Coronary artery (tissue), 2 donors: ENCODE data around the gene ACVRL1.

Experiments
- DNase-seq: peaks from one replicate; pipeline ENCODE4 v3.0.0-alpha.2; 2017; ENCODE audit warnings: low spot score
- H3K27ac ChIP-seq, 2 donors: fragments of 200-600 bp; sonication (generic); one replicate each; pipeline ENCODE4 v1.5.1; 2016 to 2019
- H3K4me3 ChIP-seq: fragments of 200-600 bp; sonication (generic); 2 replicates; pipeline ENCODE4 v1.5.1; 2016; ENCODE audit warnings: mild to moderate bottlenecking, moderate library complexity
- CTCF ChIP-seq: fragments of 200-600 bp; sonication (generic); IDR thresholded peaks from one replicate; pipeline ENCODE4 v1.5.1; 2019; ENCODE audit warnings: antibody characterized with exemption

The ACVRL1 gene

DNA sequence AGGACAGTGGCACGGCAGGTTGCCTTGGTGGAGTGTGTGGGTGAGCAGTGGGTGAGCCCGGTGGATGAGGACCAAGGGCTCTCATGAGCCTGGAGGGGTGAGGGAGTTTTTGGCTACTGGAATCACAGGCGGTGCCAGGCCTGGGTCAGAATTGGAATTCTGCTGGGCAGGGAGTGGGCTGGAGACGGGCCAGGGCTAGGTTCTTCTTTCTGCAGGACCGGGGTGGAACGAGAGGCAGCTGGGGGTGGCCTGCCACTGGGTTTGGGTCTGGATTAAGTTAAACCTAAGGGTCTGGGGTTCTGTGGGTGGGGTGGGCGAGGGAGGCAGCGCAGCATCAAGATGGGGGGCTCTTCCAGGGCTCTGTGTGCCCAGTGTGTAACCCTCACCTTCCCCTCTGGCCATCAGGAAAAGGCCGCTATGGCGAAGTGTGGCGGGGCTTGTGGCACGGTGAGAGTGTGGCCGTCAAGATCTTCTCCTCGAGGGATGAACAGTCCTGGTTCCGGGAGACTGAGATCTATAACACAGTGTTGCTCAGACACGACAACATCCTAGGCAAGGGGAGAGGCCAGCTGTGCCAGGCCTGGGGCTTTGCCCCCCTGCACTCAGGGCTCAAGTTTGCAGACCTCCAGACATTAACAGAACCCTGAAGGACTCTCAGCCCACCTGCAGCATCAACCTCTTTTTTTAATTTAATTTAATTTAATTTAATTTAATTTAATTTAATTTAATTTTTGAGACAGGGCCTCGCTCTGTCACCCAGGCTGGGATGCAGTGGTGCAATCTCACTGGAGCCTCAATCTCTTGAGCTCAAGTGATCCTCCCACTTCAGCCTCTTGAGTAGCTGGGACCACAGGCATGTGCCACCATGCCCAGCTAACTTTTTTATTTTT, 7.0 kb downstream of the ACVRL1 start:
- TF ChIP-seq CTCF = no peak
- Histone ChIP-seq H3K27ac (peak overlapping the region in 1 of 2 donors; percentile 6), H3K4me3 (no peak overlapping the region)
- DNase-seq = no peak

DNA sequence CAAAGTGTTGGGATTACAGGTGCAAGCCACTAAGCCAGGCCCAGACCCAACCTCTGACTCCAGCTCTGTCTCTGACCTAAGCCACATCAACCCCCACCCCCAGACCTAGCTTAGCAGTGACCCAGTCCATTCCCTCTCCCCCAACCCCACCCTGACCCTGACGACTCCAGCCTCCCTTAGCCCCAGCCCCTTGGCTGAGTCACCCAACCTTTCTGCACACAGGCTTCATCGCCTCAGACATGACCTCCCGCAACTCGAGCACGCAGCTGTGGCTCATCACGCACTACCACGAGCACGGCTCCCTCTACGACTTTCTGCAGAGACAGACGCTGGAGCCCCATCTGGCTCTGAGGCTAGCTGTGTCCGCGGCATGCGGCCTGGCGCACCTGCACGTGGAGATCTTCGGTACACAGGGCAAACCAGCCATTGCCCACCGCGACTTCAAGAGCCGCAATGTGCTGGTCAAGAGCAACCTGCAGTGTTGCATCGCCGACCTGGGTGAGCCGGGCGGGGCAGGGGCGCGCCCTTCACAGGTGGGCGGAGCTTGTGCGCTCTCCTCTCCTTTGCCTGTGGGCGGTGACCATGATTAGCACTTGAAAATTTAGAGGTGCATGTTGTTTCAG, 7.8 kb downstream of the ACVRL1 start:
- H3K27ac ChIP-seq = no peak overlapping the region
- no peak overlapping the region for H3K4me3 ChIP-seq
- TF ChIP-seq CTCF = no peak
- no peak for DNase-seq

DNA sequence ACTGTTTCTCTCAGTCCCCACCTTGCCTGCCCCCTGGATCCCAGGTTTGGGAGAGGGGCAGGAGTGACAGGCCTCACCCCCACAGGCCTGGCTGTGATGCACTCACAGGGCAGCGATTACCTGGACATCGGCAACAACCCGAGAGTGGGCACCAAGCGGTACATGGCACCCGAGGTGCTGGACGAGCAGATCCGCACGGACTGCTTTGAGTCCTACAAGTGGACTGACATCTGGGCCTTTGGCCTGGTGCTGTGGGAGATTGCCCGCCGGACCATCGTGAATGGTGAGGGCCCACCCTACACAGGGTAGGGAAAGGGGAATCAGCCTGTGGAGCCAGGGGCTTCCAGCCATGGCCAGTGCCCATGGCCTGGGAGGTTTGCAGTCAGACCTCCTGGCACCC, 8.6 kb downstream of the ACVRL1 start:
- DNase-seq = no peak
- Histone ChIP-seq H3K4me3 (no peak overlapping the region), H3K27ac (no peak overlapping the region)
- TF ChIP-seq CTCF = no peak

DNA sequence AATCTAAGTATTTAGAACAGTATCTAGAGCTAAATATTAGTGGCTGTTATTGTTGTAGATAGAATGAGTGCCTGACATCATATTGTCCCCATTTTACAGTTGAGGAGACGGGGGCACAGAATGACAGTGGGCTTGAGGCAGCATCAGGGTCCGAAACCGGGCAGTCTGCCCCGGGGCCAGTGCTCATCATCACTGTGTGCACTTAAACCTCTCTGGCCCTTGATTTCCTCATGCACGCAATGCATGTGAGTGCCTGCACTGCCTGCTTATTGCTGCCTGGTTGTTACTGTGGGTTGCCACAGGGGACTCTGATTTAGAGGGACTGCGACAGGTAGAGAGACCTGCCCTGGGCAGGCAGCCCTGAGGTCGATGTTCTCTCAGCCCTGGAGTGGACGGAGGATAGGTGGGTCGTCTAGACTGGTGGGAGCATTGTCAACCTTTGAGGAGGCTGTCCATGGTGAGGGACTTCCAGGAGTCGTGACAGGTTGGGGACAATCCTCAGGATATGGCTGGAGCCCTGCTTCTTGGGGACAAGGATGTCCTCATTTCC, 9.8 kb downstream of the ACVRL1 start:
- DNase-seq = no peak
- Histone ChIP-seq H3K4me3 (no peak overlapping the region), H3K27ac (peak overlapping the region in 1 of 2 donors; percentile 21)
- no peak for TF ChIP-seq CTCF

DNA sequence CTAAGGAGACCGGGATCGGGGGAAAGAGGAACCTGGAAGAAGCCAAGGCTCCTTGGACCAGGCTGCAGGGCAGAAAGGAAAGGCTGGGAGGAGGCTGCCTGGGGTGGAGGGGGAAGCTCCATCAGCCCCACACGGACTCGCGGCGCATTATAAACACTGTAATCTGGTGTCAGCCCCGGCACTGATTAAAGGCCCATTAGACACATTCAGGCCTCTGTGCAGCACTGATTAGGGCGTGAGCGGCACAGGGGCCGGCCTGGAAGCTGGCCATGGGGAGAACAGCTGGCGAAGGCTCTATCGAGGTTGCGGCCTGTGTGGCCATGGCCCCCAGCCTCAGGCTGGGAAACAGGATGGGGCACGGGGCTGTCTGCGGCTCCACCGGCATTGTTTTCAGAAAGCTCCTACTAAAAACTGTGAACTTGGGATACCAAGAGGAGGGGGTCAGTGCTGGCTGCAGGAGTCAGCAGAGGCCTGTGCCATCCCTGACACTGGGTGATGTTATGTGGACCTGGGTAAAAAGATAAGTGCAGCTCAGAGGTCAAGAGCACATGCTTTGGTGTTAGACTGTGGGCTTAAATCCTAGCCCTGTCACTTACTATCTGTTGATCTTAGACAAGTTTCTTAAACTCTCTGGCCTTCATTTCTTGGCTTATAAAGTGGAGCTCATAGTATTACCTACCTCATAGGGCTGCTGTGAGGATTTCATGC, 10.6 kb downstream of the ACVRL1 start:
- no peak for DNase-seq

DNA sequence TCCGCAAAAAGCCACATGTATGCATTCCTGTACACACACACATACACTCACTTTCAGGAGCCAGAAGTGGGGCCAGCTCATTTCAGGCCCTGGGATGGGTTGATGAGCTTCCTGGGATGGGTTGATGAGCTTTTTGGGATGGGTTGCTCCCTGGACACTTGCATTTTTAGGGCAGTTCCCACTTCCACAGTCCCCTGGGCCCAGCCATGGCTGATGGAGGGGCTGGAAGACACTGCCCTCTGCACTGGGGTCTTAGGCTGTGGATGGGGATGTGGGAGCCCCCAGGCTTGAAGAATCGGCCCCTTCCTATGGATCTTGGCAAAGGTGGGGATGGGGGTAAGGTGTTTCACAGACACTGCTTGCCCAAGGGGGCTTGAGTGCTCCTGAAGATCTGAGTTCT, 12.7 kb downstream of the ACVRL1 start:
- Histone ChIP-seq H3K4me3 (no peak overlapping the region), H3K27ac (no peak overlapping the region)
- DNase-seq = no peak
- TF ChIP-seq CTCF = no peak

More for the DNA sequence above, 10.6 kb downstream of the ACVRL1 start:
- no peak for TF ChIP-seq CTCF
- Histone ChIP-seq H3K27ac (peak overlapping the region in 1 of 2 donors; percentile 21), H3K4me3 (no peak overlapping the region)
